GM11168 (cell line): ENCODE data around the gene MOB3B.
"Not testable (repeated sequence)": the region's sequence is repeated elsewhere in the genome, so short reads cannot be mapped to it uniquely, and the experiment has no call there.

Experiments
- in situ Hi-C: fragments of 300-500 bp; cut with MboI; formaldehyde crosslinking; loops from one replicate; pipeline ENCODE4 v1.12.0; 2022; ENCODE audit warnings: low sequenced_read_pairs; ENCODE audit not compliant: unreplicated experiment

The MOB3B gene

DNA sequence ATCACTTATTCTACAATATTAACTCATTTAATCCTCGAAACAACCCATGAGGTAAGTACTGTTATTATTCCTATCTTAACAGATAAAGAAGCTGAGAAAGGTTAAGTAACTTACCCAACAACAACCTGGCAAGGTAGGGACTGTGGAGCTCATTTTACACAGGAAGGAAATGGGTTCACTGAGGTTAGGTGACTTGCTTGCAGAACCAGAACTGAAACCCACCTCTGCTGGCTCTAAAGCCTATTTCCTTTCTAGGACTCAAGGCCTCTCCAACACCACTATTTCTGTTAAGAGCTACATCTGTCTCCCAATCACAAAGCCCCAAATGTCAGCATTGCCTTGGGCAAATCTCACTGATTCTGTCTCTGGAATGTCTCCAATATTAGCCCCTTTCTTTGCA is 44.5 kb downstream of the MOB3B start:
- in situ Hi-C loops: no loop called here

DNA sequence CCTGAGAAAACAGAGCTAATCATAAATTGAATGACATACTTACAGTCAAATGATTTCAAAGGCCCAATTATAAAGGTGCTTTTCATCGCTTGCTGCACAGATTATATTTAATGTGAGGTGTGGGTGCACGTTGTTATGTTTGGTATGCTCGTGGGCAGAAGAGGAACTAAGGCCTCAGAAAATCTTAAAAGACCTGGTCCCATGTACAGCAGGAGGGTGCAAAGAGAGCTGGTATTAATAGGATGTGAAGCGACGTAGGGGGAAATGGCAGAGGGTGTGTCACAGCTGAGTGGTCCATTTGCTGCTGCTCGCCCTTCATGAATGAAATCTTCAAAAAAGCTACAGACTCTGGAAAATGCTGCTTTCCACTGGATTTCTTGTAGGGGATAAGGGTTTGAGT is 46.0 kb downstream of the MOB3B start:
- in situ Hi-C loops: no loop called here

DNA sequence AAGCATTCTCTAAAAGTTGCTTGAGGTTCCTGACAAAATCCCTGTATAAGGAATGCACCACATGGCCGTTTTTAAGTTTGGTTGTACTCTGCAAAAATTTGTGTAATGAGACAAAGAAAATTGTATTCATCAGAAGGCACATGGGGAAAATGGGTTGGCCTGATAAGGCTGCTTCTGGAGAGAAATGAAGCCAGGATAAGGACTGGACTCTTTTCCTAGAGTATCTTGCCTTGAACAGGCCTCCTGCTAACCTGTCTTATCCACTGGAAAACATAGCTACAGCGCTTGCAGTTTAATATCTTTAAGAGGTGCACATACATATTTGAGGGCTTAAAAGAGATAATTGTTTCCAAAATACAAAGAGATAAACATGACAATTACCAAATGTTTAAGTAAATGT is 46.9 kb downstream of the MOB3B start:
- in situ Hi-C loops: no loop called here

DNA sequence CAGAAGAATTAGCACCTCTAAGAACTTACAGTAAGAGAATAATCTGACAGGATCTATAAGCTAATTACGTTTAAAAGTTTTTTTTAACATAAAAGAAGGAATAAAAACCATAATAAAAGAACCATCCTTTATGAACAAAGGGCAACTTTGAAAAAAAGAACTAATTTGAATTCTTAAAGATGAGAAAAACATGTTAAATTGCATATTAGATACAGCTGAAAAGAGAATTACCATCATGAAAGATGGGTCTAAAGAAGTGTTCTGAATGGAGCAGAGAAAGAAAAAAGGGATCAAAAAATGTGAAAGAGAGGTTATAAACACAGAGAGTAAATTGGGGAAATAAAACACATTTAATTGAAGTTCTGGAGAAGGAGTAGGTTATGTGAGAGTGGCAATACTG is 51.3 kb downstream of the MOB3B start:
- in situ Hi-C loops: no loop called here

DNA sequence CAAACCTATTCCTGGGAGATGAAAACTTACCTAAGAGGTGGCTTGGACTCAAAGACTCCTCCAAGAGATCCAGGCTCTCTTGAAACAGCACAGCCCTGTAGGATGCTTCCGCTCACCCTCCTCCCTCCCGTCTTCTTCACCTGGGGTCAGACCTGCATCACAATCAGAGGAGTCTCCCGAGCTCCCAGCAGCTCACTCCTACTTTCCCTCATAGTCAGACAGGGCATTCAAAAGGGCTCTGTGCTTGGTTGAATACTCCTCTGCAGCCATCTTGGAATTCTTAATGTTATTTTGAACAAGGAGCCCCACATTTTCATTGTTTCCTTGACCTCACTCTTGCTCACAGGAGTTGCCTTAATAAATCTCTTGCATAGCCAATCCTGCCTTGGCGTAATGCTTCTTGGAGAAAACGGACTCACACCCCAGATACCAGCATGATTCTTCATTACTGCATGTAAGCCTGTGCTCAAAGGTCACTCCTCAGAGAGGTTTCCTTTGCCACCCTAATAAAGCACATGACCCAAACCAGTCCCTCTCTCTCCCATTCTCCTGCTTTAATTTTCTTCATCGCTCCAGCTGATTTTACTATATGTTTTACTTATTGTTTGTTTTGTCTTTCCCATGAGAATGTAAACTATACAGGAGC is 52.6 kb downstream of the MOB3B start:
- in situ Hi-C loops: no loop called here

DNA sequence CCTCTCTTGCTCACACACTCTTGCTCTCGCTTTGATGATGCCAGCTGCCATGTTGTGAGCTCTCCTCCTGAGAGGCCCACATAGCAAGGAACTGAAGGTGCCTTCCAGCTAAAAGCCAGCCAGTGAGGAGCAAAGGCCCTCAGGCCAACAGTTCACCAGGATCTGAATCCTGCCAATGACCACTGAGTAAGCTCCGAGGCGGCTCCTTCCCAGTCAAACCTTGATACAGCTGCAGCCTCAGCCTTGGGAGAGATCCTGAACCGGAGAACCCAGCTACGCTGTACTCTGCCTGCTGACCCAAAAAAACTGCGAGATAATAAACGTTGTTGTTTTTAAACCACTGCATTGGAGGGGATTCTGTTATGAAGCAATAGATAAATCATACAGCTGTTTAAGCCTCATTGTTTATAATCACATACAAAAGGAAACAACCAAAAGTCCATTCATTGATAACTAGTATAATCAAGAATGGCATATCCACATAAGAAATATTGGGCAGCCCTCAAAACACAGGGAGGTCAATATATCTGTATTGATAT is 54.5 kb downstream of the MOB3B start:
- in situ Hi-C loops: no loop called here

DNA sequence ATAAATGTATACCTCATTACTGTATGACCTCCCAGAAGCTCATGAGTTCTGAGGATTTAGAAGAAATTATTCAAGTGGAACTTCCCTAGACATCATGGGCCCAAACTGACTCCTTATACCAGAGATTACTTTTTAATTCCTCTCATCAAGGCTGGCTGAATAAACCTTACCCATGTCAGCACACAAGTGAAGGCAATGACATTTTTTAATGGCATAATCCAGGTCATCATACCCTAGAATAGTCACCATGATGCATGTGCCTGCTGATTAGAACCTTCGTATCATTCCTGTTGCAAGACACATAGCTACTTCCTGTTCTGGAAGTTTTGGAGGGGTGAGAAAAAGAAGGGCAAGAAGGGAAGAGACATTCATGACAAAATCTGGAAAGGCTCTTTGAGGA is 55.3 kb downstream of the MOB3B start:
- in situ Hi-C loops: no loop called here

DNA sequence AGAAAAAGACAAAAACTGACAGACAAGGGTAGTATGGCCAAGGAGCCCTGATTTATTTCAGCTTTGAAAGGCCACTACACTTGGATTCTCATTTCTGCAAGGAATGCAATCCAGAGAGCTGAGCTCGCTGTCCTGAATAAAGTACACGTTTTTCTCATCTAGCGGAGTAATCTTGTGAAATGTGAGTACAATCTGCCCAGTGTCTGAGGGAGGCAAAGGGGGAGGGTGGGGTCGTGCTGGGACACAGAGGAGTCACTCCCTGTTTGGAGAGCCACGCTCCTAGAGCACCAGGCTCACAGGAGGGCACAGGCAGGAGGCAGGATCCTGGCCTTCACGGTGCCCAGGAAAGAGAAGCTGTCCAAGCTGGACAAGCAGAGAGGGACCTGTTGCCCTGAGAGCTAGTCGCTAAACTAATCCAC is 56.5 kb downstream of the MOB3B start:
- in situ Hi-C loops: no loop called here

DNA sequence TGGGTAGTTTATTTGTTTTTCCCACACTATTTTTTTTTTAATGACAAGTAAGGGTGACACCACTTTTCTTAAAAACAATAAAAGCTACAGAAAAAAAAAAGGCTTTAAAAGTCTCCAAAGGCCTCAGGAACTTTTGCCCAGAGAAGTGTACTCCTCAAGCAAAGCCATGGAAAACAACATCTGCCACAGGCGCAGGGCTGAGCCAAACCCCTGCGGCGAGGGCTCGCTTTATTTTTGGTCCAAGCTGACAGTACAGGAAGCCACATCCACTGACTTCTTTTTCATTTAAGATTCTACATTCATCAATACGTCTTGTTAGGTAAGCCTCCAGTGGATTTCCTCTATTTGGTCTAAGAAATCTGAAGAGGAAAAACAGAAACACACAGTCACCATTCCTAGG is 57.4 kb downstream of the MOB3B start:
- in situ Hi-C loops: no loop called here

DNA sequence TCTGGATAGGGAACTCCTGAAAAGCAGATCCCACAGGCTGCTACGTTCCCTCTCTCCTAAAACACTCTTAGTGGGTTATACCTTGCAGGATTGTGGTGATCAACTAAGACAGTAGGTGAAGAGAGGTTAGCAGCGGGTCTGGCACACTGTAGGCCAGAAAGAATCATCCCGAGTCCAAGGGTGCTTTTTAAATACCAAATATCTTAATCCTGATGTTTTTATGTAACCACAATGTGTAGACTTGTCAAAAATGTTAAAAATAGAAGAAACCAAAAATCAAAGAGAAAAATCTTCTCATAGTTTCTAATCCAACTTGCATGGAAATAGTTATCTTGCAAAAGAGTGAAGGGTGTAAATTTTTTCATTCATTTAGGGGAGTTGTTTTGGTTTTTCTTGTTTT is 57.8 kb downstream of the MOB3B start:
- in situ Hi-C loops: no loop called here

DNA sequence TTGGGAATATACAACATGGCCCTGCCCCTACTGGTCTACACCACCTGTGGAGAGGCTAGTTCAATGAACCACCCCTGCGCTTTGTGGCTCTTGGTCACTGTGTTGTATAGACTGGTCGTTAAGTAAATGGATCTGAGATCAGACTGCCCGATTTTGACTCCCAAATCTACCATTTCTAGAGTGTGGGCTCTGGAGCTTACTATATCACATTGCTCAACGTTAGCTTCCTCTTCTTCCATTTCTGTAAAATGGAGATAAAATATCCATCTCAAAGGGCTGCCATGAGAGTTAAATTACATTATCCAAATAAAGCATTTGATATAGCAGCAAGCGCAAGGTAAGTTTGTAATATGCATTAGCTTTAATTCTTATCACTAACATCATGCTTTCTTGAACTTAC is 58.2 kb downstream of the MOB3B start:
- in situ Hi-C loops: no loop called here

DNA sequence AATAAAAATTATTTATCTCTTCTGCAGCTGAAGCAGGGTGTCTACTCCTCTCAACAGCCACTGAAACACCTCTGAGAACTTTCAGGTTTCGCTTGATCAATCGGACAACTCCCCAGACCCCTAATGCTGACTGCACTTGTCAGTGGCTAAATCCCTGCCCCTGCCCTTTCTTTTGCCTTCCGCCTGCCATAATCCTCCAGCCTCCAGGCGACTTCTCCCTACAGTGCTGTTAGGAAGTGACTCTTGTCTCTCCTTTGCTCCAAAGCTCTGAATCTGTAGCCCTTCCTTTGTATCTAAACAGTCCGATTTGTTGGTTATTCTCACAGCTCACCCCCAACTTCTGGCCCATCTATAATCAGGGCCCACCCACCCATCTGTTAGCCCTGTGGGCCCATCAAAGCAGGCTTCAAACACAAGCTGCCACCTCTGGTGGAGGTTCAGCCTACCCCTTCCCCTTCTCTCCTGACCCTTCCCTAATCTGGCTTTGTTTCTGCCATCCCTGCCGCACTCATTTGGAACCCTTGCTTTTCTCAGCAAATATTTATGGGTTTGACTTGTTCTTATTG is 59.2 kb downstream of the MOB3B start:
- in situ Hi-C loops: no loop called here

DNA sequence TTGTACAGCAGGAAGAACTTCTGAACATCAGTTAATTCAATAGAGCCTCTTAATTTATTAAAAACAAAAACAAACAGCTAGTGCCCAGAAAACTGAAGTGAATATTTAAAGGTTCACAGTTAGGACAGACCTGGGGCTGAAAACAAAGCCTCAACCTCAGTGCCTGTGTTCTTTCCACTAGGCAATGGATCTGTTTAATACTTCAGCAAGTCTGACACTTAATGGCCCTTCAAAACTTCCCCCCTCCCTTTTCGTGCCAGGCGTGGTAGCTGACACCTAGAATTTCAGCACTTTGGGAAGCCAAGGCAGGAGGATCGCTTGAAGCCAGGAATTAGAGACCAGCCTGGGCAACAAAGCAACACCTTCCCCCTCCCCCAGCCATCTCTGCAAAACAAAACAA is 60.1 kb downstream of the MOB3B start:
- in situ Hi-C loops: no loop called here

DNA sequence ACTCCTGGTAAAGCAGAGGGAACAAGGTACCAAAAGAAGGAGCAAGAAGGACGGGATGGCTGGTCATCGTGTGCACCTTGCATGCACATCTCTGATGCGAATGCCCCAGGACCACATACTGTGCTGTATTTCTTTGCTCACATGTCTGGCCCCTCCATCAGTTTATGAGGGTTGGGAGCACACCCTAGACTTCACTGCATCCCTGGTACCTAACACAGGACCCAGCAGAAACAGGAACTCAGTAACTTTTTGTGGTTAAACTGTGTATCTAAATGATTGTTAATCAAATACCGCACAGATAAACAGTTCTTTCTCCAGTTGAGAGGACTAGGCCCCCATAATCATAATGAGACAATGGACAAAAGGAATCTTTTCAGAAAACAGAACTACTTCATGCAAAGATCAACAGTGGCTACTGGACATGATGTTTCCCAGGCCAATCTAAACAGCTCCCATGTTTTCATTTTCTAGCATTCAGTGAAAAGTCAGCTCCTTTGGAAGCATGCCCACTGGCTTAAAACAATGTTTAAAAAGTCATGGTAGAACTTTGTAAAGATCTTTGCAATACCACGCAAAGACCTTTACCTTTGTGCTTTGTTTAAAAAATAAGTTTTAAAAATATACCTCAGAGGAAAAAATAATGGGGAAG is 61.0 kb downstream of the MOB3B start:
- in situ Hi-C loops: no loop called here

DNA sequence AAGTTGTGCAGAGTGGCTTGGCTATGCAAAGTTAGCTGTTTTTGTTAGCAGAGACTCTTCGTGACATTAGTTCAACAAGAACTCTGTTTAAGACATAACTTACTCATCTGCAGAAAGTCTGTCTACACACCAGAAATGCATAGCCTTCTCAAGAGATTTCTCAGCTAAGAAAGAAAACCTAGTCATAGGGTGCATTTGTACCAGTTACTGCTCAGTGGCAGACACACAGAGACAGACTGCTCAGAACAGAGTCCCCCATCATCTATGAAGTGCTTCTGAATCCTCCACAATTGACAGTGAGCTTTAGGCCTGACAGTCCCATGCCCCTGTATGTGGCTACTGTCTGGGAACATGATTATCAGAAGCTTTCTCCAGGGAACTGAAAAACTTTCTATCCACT is 61.6 kb downstream of the MOB3B start:
- in situ Hi-C loops: no loop called here

DNA sequence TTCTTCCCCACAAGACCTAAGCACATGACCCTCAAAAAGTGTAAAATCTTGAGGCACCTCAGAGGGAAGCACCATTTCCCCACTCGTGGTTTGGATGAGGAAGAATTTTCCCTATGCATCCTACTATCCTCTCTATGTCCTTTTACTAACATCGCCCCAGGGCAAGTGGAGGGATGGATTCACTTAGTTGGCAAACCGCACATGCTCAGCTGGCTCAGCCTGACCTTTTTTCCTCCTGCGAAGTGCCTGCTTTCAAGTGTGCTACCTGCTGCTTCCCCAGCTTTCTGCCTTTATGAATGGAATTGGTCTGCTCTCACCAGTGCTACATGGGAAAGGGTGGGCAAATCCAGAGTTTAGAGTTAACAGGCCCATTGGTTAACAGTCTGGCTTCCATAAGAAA is 62.1 kb downstream of the MOB3B start:
- in situ Hi-C loops: no loop called here

DNA sequence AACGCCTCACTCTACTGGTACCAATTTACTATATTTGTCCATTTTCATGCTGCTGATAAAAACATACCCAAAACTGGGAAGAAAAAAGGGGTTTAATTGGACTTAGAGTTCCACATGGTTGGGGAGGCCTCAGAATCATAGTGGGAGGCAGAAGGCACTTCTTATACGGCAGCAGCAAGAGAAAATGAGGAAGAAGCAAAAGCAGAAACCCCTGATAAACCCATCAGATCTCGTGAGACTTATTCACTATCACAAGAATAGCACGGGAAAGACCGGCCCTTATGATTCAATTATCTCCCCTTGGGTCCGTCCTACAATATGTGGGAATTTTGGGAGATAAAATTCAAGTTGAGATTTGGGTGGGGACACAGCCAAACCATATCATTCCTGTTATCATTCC is 63.1 kb downstream of the MOB3B start:
- in situ Hi-C loops: not testable (repeated sequence)

DNA sequence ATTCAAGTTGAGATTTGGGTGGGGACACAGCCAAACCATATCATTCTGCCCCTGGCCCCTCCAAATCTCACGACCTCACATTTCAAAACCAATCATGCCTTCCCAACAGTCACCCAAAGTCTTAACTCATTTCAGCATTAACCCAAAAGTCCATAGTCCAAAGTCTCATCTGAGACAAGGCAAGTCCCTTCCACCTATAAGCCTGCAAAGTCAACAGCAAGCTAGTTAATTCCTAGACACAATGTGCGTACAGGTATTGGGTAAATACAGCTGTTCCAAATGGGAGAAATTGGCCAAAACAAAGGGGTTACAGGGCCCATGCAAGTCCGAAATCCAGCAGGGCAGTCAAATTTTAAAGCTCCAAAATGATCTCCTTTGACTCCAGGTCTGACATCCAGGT is 64.7 kb downstream of the MOB3B start:
- in situ Hi-C loops: not testable (repeated sequence)

DNA sequence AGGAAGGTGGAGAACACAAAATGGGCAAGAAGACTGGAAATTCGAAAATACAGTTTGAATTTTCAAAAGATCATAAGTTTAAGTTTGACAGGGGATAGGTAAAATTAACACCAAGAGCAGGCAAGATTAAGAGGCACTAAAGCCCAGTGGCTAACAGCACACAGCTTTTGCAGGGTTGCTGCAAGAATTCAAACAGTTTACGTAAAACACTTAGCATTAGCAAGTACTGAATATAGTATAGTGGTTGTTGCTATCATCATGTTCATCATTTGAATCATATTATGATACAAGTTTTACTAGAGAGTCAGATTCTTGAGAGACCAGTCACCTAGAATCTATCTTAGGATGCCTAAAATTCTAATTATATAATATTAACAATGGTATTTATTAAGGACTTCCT is 66.8 kb downstream of the MOB3B start:
- in situ Hi-C loops: no loop called here

DNA sequence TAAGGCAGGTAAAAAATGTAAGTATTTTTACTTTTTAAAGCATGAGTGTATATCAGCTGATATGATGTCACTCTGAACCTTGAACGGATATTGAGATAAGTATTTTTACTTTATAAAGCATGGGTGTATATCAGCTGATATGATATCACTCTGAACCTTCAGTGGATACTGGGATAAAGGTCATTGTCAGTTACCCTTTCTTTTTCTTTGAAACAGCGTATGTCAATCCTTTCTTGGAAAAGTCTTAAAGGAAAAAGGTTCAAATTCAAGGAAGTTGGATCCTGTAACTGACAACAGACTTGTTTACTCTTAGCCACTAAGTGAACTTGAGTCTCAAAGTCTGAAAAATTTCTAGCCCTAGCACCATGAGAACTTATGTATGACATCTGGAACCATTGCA is 67.2 kb downstream of the MOB3B start:
- in situ Hi-C loops: no loop called here

DNA sequence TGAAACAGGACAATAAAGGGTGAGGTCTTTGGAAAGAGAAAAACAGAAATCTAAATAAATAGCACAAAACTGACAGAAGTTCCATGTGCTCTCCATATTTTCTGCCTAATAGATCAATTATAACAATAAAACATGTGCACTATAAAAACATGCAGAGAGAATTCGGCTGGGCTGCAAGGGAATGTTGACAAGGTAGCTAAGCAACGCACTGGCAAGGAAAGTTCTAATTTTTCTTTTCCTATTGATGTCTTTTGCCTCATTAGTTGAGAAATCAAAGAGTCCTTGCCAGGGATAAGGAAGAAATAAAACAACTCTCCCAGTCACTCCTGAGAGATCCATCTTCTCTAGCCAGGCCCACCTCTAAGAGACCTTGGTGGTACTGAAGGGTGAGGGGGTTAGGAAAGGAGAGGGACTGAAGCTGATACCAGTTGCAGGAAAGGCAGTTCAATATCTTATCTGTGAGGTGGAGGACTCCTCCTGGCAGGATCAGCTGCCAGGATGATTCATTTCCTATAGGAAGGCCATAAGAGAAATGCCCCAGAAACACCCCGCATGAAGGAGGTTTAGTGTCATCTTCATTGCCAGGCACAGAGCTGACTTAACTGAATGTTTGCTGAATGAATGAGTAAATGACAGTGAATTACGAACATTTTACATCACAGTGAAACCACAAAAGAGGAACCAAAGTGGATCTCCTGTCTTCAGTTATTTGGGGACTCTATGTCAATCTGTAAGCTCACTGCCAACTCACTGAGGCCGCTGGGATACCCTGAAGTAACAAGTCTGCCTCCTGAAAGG is 69.2 kb downstream of the MOB3B start:
- in situ Hi-C loops: no loop called here
